RWPE2 (cell line): ENCODE data around the gene ACTL10.

Experiments
- ATAC-seq: fragments of 200-7000 bp; cut with Tn5 transposase; 3 replicates; pipeline ENCODE4 v1.9.1; 2021; ENCODE audit warnings: low read depth
- DNase-seq: peaks from one replicate; pipeline ENCODE4 v3.0.0-alpha.2; 2020; ENCODE audit warnings: low spot score
- H3K27ac ChIP-seq: fragments of 450-650 bp; 2 replicates; pipeline ENCODE4 v1.5.1; 2017; ENCODE audit warnings: mild to moderate bottlenecking; ENCODE audit not compliant: poor library complexity, severe bottlenecking
- H3K27me3 ChIP-seq: fragments of 250-450 bp; sonication (Bioruptor Pico); 2 replicates; pipeline ENCODE4 v1.5.1; 2021; ENCODE audit warnings: mild to moderate bottlenecking, moderate library complexity; ENCODE audit not compliant: insufficient read depth, poor library complexity, severe bottlenecking
- H3K36me3 ChIP-seq: fragments of 250-450 bp; sonication (Bioruptor Pico); 2 replicates; pipeline ENCODE4 v1.5.1; 2020; ENCODE audit warnings: low read depth, mild to moderate bottlenecking, moderate library complexity
- H3K4me1 ChIP-seq: fragments of 250-450 bp; sonication (Bioruptor Pico); 2 replicates; pipeline ENCODE4 v1.5.1; 2021; ENCODE audit warnings: mild to moderate bottlenecking, moderate library complexity; ENCODE audit not compliant: insufficient read depth, poor library complexity, severe bottlenecking
- H3K4me3 ChIP-seq: fragments of 250-450 bp; sonication (Bioruptor Pico); 2 replicates; pipeline ENCODE4 v1.5.1; 2021; ENCODE audit warnings: mild to moderate bottlenecking, moderate library complexity; ENCODE audit not compliant: severe bottlenecking
- H3K9me3 ChIP-seq: fragments of 250-450 bp; sonication (Bioruptor Pico); 2 replicates; pipeline ENCODE4 v1.5.1; 2021; ENCODE audit warnings: mild to moderate bottlenecking, moderate library complexity; ENCODE audit not compliant: severe bottlenecking
- CTCF ChIP-seq: fragments of 450-650 bp; IDR thresholded peaks from one replicate; pipeline ENCODE4 v1.5.1; 2017; ENCODE audit warnings: mild to moderate bottlenecking, moderate library complexity; ENCODE audit not compliant: poor library complexity, severe bottlenecking

The ACTL10 gene

GRCh38 chr20:33656010-33656782, 10.5 kb upstream of the ACTL10 start:
- no peak overlapping the region for H3K27ac ChIP-seq
- no peaks in the 10 kb centered on the region for H3K27me3 ChIP-seq
- ATAC-seq: no peak
- no peak for TF ChIP-seq CTCF
- no peak for DNase-seq
- no peaks in the 10 kb centered on the region for H3K36me3 ChIP-seq
- H3K4me3 ChIP-seq: no peak overlapping the region
- H3K9me3 ChIP-seq: no peaks in the 10 kb centered on the region
- no peaks in the 10 kb centered on the region for H3K4me1 ChIP-seq

- no peaks in the 10 kb centered on the region for H3K36me3 ChIP-seq
- DNase-seq (no peak), ATAC-seq (no peak)
- no peaks in the 10 kb centered on the region for H3K27me3 ChIP-seq
- no peak overlapping the region for H3K27ac ChIP-seq
- no peak for TF ChIP-seq CTCF
- H3K9me3 ChIP-seq: no peaks in the 10 kb centered on the region
- H3K4me3 ChIP-seq: no peak overlapping the region
- no peaks in the 10 kb centered on the region for H3K4me1 ChIP-seq
These were observed 9.7 kb upstream of the ACTL10 start for GRCh38 chr20:33656783-33657703.

- no peaks in the 10 kb centered on the region for H3K9me3 ChIP-seq
- H3K4me1 ChIP-seq: no peaks in the 10 kb centered on the region
- no peak for ATAC-seq
- H3K36me3 ChIP-seq: no peaks in the 10 kb centered on the region
- H3K4me3 ChIP-seq: no peak overlapping the region
- no peak overlapping the region for H3K27ac ChIP-seq
- no peak for TF ChIP-seq CTCF
- DNase-seq: peak; percentile 85
- no peaks in the 10 kb centered on the region for H3K27me3 ChIP-seq
These were observed 9.0 kb upstream of the ACTL10 start for GRCh38 chr20:33657704-33658095.

GRCh38 chr20:33658510-33658909, 8.2 kb upstream of the ACTL10 start:
- H3K36me3 ChIP-seq: no peaks in the 10 kb centered on the region
- no peak for ATAC-seq
- no peak for TF ChIP-seq CTCF
- no peak overlapping the region for H3K27ac ChIP-seq
- no peak overlapping the region for H3K4me3 ChIP-seq
- H3K9me3 ChIP-seq: no peaks in the 10 kb centered on the region
- H3K27me3 ChIP-seq: no peaks in the 10 kb centered on the region
- peak; percentile 84 for DNase-seq
- H3K4me1 ChIP-seq: no peaks in the 10 kb centered on the region

- Histone ChIP-seq H3K27me3 (no peaks in the 10 kb centered on the region), H3K27ac (no peak overlapping the region), H3K36me3 (no peaks in the 10 kb centered on the region), H3K4me3 (no peak overlapping the region), H3K9me3 (no peaks in the 10 kb centered on the region), H3K4me1 (no peaks in the 10 kb centered on the region)
- DNase-seq (no peak), ATAC-seq (no peak)
- TF ChIP-seq CTCF: no peak
These were observed 7.8 kb upstream of the ACTL10 start for GRCh38 chr20:33658929-33659328.
